PC-3 (cell line): ENCODE measurements around the gene PRIM2.
"Not testable (repeated sequence)": the region's sequence is repeated elsewhere in the genome, so short reads cannot be mapped to it uniquely, and the experiment has no call there.

Source experiments
- CTCF ChIP-seq: fragments of 300-600 bp; sonication (generic); conservative IDR thresholded peaks from 2 replicates; pipeline ENCODE4 v1.5.1; 2017; ENCODE audit warnings: antibody characterized with exemption, low read depth, mild to moderate bottlenecking, low read length
- EZH2 ChIP-seq: fragments of 300-600 bp; sonication (generic); IDR thresholded peaks from one replicate; pipeline ENCODE4 v1.6.1; 2017; ENCODE audit warnings: antibody characterized with exemption, mild to moderate bottlenecking, low read length; ENCODE audit not compliant: unreplicated experiment

- TF ChIP-seq CTCF, EZH2: not testable (repeated sequence)
Observed at GRCh38 chr6:57475656-57476055, 158.2 kb downstream of the PRIM2 start.
